GM19328 (cell line): ENCODE measurements around the gene ATP1B1.

Source experiments
- ATAC-seq: cut with Tn5 transposase; IDR thresholded peaks from one replicate; pipeline ENCODE4 v1.9.1; 2021; ENCODE audit warnings: mild to moderate bottlenecking, moderate library complexity; ENCODE audit not compliant: unreplicated experiment

The ATP1B1 gene

GRCh38 chr1:169180174-169180573 lies 73.7 kb downstream of the ATP1B1 start:
- ATAC-seq = no peak
